Choroid plexus epithelial cell (primary cell): ENCODE data around the gene PRTN3.

Experiments used
- DNase-seq: peaks from one replicate; pipeline ENCODE4 v3.0.0-alpha.2; 2010; ENCODE audit warnings: low read depth
- H3K4me3 ChIP-seq: 2 replicates; pipeline ENCODE4 v1.5.1; 2011; ENCODE audit warnings: low read depth, mild to moderate bottlenecking, control low read depth, low read length, moderate library complexity
- CTCF ChIP-seq: conservative IDR thresholded peaks from 2 replicates; pipeline ENCODE4 v1.5.1; 2011; ENCODE audit warnings: low read depth, mild to moderate bottlenecking, control low read depth, inconsistent platforms, low read length, moderate library complexity

Gene PRTN3

GRCh38 chr19:867301-867793 is 26.5 kb downstream of the PRTN3 start:
- peak; percentile 88 for DNase-seq
- H3K4me3 ChIP-seq, result no peak overlapping the region
- no peak for TF ChIP-seq CTCF

- TF ChIP-seq CTCF, result no peak
- no peak overlapping the region for H3K4me3 ChIP-seq
- DNase-seq, result no peak
Measured at GRCh38 chr19:867855-868457, 27.2 kb downstream of the PRTN3 start.

- H3K4me3 ChIP-seq, result no peak overlapping the region
- DNase-seq, result no peak
- no peak for TF ChIP-seq CTCF
Measured at GRCh38 chr19:868458-869244, 27.9 kb downstream of the PRTN3 start.

GRCh38 chr19:869245-870177 is 28.7 kb downstream of the PRTN3 start:
- no peak for TF ChIP-seq CTCF
- no peak overlapping the region for H3K4me3 ChIP-seq
- DNase-seq, result peak; percentile 96

- H3K4me3 ChIP-seq, result no peak overlapping the region
- no peak for TF ChIP-seq CTCF
- DNase-seq, result no peak
Measured at GRCh38 chr19:870314-870713, 29.5 kb downstream of the PRTN3 start.

GRCh38 chr19:870963-871401 is 30.2 kb downstream of the PRTN3 start:
- DNase-seq, result no peak
- TF ChIP-seq CTCF, result no peak
- H3K4me3 ChIP-seq, result no peak overlapping the region
